Type B pancreatic cell (in vitro differentiated cells): ENCODE measurements around the gene FKBP9. TPM values are rescaled to one million over a fixed set of nuclear protein-coding genes. Genes with fewer than 3 reads are reported as not detected.
"Not testable (repeated sequence)": the region's sequence is repeated elsewhere in the genome, so short reads cannot be mapped to it uniquely, and the experiment has no call there.

Experiments used
- DNase-seq: peaks from one replicate; pipeline ENCODE4 v3.0.0; 2021; ENCODE audit warnings: mixed read lengths; ENCODE audit not compliant: unreplicated experiment; ENCODE audit errors: extremely low spot score
- H3K27ac Mint-ChIP-seq: 2 replicates; pipeline ENCODE4 v1.8.0; 2021; ENCODE audit warnings: mild to moderate bottlenecking, mixed read lengths
- H3K27me3 Mint-ChIP-seq: 2 replicates; pipeline ENCODE4 v1.8.0; 2021; ENCODE audit warnings: mixed read lengths
- H3K36me3 Mint-ChIP-seq: 2 replicates; pipeline ENCODE4 v1.8.0; 2021; ENCODE audit warnings: mixed read lengths
- H3K4me1 Mint-ChIP-seq: one replicate; pipeline ENCODE4 v1.8.0; 2021; ENCODE audit warnings: mixed read lengths; ENCODE audit not compliant: unreplicated experiment
- H3K4me3 Mint-ChIP-seq: 2 replicates; pipeline ENCODE4 v1.8.0; 2021; ENCODE audit warnings: mild to moderate bottlenecking, mixed read lengths
- H3K9me3 Mint-ChIP-seq: 2 replicates; pipeline ENCODE4 v1.8.0; 2021; ENCODE audit warnings: mixed read lengths
- total RNA-seq: library from RNA; stranded (reverse); gene quantifications from 2 replicates; pipeline ENCODE4 v1.2.1, GENCODE V29; 2021; ENCODE audit warnings: low replicate concordance
- TF ChIP-seq, protein P1 (sequence below): fragments of 200-600 bp; sonication (generic); conservative IDR thresholded peaks from 2 replicates; pipeline ENCODE4 v1.5.0; 2021; ENCODE audit warnings: antibody characterized with exemption, mild to moderate bottlenecking

FKBP9 gene
- total RNA-seq, 1 donor from 2014 or later: 76.0 TPM

DNA sequence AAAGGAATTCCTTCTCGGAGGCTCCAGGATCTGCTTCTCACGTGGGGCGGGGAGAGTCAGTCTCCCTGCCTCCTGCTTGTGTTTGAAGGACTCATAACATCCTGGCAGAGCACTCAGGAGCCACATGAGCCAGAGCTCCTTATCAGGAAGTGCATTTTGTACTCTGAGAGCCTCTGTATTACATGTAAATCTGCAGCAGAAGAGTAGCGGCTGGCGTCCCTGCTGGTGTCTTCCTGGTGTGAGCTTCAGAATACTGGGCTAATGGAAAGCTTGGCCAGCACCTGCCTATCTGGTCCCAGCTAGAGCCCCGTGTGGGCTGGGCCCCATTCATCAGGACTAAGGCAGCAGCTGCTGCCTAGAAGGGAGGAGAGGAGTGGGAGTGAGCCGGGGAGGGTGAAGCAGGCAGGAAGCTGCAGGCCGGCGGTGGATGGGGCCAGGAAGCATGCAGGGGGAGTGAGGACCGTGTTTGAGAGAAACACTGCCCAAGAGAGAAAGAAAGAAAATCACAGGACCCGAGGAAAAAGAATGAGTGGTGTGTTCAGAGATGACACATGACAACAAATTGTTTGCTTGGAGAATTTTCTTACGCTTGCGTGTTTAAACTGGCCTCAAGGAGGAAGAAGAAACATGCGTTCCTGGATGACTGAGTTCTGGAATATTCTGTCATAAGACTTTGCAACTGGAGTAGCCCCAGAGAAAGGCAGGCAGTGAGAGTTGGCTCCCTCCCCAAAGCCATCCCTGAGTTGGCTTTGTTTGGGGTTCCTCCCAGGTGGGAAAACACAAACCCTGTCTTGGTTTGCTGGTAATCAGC lies 41.3 kb downstream of the FKBP9 start:
- not testable (repeated sequence) for H3K27me3 Mint-ChIP-seq, H3K9me3 Mint-ChIP-seq, DNase-seq, H3K36me3 Mint-ChIP-seq
- peaks cover 18% of the 10 kb centered on the region for H3K4me1 Mint-ChIP-seq
- peak overlapping the region; percentile 28 for H3K4me3 Mint-ChIP-seq
- H3K27ac Mint-ChIP-seq: peak overlapping the region; percentile 63

DNA sequence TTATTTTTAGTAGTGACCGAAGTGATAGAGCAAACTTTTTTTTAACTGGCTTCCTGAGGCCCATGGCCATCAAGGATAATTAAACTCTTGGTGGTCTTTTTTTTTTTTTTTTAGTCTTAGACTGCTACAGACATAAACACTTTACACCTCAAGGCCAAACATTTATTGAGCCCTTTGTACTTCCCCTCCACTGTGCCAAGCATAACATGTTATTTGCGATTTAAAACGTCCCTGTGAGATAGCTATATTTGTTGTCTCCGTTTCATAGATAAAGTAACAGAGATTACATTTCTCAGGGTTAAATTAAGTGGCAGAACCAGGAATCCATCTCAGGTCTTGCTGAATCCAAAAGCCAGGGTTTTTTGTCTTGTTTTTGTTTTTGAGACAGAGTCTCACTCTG lies 42.1 kb downstream of the FKBP9 start:
- not testable (repeated sequence) for H3K36me3 Mint-ChIP-seq, H3K27me3 Mint-ChIP-seq, H3K27ac Mint-ChIP-seq, H3K4me3 Mint-ChIP-seq, DNase-seq, H3K9me3 Mint-ChIP-seq
- peaks cover 18% of the 10 kb centered on the region for H3K4me1 Mint-ChIP-seq

DNA sequence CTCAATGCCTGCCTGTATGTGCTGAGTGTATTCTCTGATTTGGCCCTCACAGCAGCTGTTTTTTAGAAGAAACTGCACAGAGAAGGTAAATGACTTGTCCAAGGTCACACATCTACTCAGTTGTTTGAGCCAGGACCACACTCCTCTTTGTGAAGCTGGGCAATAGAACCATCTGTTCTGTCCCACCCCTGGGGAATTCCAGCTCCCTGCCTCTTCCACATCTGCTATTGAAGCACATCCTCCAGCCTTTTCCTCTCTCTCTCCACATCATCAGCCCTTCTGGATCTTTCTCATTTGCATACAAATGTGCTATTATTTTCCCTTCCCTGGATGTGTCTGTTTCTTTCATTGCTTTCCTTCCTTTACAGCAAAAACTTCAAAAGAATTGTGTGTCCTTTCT lies 45.9 kb downstream of the FKBP9 start:
- Mint-ChIP-seq H3K4me1 (peaks cover 14% of the 10 kb centered on the region), H3K36me3 (peaks cover 14% of the 10 kb centered on the region)
- H3K9me3 Mint-ChIP-seq, H3K27ac Mint-ChIP-seq, H3K4me3 Mint-ChIP-seq, H3K27me3 Mint-ChIP-seq, DNase-seq: not testable (repeated sequence)

DNA sequence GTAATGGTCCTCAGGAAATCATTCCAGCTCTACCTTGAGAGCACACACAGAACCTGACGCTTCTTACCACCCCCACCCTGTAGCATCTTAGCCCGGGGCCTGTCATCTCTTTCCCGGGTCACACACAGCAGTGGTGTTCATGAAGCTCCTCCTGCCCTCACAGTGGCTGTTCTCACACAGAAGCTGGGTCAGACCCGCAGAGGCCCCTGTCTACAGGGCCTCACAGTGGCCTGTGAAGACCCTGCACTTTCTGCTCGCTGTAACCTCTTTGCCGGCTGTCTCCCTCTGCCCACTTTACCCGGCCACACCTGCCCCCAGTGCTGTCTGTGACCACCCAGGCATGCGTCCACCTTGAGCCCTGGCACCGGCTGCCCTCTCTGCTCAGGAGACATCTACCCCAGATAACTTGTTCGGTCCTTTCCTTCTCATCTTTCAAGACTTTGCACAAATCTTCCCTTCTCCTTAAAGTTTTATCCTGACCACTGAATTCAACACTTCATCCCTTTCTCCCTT lies 46.9 kb downstream of the FKBP9 start:
- not testable (repeated sequence) for H3K9me3 Mint-ChIP-seq, DNase-seq, H3K4me1 Mint-ChIP-seq, H3K27me3 Mint-ChIP-seq, H3K27ac Mint-ChIP-seq, H3K4me3 Mint-ChIP-seq
- H3K36me3 Mint-ChIP-seq: peaks cover 10% of the 10 kb centered on the region

DNA sequence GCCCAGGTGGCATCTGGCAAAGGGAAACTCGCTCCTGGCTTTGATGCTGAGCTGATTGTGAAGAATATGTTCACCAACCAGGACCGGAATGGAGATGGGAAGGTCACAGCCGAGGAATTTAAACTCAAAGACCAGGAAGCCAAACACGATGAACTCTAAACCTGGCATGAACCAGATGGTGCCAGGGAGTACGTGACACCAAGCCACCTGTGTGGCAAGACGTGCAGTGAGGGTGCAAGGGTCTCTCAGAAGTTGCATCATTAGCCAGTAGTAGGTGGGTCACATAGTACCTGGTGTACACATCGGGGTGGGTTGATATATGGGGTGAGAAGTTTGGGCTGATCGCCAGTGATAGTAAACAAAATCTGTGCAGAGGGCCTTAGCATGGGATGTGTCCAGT lies 48.0 kb downstream of the FKBP9 start:
- not testable (repeated sequence) for H3K4me3 Mint-ChIP-seq, H3K4me1 Mint-ChIP-seq, H3K27ac Mint-ChIP-seq, H3K27me3 Mint-ChIP-seq, H3K9me3 Mint-ChIP-seq, DNase-seq
- peaks cover 14% of the 10 kb centered on the region for H3K36me3 Mint-ChIP-seq

DNA sequence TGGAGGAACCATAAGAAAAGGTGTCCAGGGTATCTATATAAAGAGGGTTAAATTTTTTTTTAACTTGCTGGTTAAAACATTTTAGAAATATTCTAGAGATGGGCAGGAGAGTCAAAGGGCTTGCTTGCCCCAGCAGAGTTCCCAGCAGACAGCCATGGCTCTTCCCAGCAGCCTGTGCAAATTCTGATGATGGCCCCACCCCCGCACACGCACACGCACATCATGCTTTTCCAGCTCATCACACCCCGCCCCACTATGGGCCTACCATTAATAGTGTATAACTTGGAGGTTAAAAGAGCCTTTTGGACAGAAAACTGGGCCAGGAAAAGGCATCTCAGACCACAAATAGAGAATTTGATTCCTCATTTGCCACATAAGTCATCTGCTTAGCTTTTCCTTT lies 48.5 kb downstream of the FKBP9 start:
- not testable (repeated sequence) for H3K4me1 Mint-ChIP-seq, H3K4me3 Mint-ChIP-seq, DNase-seq, H3K27ac Mint-ChIP-seq, H3K27me3 Mint-ChIP-seq, H3K9me3 Mint-ChIP-seq
- H3K36me3 Mint-ChIP-seq: peaks cover 17% of the 10 kb centered on the region

DNA sequence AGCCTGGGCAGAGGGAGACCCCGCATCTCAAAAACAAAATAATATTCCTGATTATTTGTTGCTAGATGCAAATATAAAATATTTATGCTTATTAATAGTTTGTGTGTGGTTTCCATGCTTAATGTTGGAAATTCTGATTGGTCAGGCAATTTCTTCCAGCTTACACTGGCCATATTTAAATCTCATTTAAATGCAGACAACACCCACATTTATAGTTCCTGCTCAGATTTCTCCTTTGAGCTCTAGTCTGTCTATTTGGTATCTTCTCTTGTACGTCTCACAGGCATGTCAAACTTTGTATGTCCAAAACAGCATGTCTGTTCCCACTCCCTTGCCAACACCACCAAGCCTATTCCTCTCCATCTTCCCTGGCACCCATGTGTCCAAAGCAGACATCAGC lies 52.5 kb downstream of the FKBP9 start:
- Mint-ChIP-seq H3K27me3 (no peaks in the 10 kb centered on the region), H3K4me3 (no peak overlapping the region), H3K4me1 (no peaks in the 10 kb centered on the region), H3K36me3 (peaks cover 25% of the 10 kb centered on the region), H3K27ac (peak overlapping the region; percentile 10), H3K9me3 (no peaks in the 10 kb centered on the region)
- TF ChIP-seq, protein P1, sequence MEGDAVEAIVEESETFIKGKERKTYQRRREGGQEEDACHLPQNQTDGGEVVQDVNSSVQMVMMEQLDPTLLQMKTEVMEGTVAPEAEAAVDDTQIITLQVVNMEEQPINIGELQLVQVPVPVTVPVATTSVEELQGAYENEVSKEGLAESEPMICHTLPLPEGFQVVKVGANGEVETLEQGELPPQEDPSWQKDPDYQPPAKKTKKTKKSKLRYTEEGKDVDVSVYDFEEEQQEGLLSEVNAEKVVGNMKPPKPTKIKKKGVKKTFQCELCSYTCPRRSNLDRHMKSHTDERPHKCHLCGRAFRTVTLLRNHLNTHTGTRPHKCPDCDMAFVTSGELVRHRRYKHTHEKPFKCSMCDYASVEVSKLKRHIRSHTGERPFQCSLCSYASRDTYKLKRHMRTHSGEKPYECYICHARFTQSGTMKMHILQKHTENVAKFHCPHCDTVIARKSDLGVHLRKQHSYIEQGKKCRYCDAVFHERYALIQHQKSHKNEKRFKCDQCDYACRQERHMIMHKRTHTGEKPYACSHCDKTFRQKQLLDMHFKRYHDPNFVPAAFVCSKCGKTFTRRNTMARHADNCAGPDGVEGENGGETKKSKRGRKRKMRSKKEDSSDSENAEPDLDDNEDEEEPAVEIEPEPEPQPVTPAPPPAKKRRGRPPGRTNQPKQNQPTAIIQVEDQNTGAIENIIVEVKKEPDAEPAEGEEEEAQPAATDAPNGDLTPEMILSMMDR: no peak
- no peak for DNase-seq

DNA sequence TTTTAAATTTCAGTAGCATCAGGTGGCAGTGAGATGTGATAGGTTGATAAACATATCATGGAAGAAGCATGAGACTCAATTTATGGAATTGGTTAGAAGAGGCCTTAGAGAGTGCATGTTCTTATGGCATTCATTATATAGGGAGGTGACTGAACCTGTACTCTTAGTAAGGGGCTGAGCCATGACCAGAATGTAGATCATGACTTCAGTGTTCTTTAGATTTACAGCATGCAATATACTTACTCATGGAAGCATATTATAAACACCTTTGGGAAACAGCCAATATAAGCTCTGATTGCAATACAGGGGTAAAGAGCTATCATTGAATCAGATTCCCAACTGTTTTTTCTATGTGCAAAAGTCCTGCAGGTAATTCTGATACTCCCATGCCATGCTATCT lies 55.1 kb downstream of the FKBP9 start:
- peaks cover 29% of the 10 kb centered on the region for H3K36me3 Mint-ChIP-seq
- no peaks in the 10 kb centered on the region for H3K9me3 Mint-ChIP-seq
- no peak overlapping the region for H3K4me3 Mint-ChIP-seq
- H3K4me1 Mint-ChIP-seq: no peaks in the 10 kb centered on the region
- no peak overlapping the region for H3K27ac Mint-ChIP-seq
- no peaks in the 10 kb centered on the region for H3K27me3 Mint-ChIP-seq
- TF ChIP-seq, protein P1: no peak
- DNase-seq: no peak
